CD4-positive, alpha-beta T cell treated with Interleukin-17A for 4 hours (primary cell): ENCODE results near the gene DCBLD1.
"Not testable (repeated sequence)": the region's sequence is repeated elsewhere in the genome, so short reads cannot be mapped to it uniquely, and the experiment has no call there.

Experiments
- DNase-seq: peaks from one replicate; pipeline ENCODE4 v3.0.0-alpha.2; 2020; ENCODE audit warnings: mixed read lengths

Gene DCBLD1

GRCh38 chr6:117503211-117503610 lies 20.7 kb downstream of the DCBLD1 start:
- DNase-seq: no peak

GRCh38 chr6:117504478-117505144 lies 22.1 kb downstream of the DCBLD1 start:
- no peak for DNase-seq

- DNase-seq: no peak
Measured at GRCh38 chr6:117505311-117505710, 22.8 kb downstream of the DCBLD1 start.

GRCh38 chr6:117506180-117506835 lies 23.8 kb downstream of the DCBLD1 start:
- no peak for DNase-seq

GRCh38 chr6:117506907-117507306 lies 24.4 kb downstream of the DCBLD1 start:
- DNase-seq: no peak

GRCh38 chr6:117508450-117508971 lies 26.0 kb downstream of the DCBLD1 start:
- DNase-seq: no peak

- no peak for DNase-seq
Measured at GRCh38 chr6:117509021-117509420, 26.5 kb downstream of the DCBLD1 start.

GRCh38 chr6:117512056-117512828 lies 29.8 kb downstream of the DCBLD1 start:
- no peak for DNase-seq

GRCh38 chr6:117512987-117513573 lies 30.6 kb downstream of the DCBLD1 start:
- no peak for DNase-seq

GRCh38 chr6:117513778-117514365 lies 31.4 kb downstream of the DCBLD1 start:
- DNase-seq: no peak

- DNase-seq: no peak
Measured at GRCh38 chr6:117514655-117515054, 32.2 kb downstream of the DCBLD1 start.

GRCh38 chr6:117515326-117515725 lies 32.9 kb downstream of the DCBLD1 start:
- no peak for DNase-seq

GRCh38 chr6:117517995-117518394 lies 35.5 kb downstream of the DCBLD1 start:
- DNase-seq: not testable (repeated sequence)

GRCh38 chr6:117518870-117519269 lies 36.4 kb downstream of the DCBLD1 start:
- DNase-seq: no peak

- DNase-seq: no peak
Measured at GRCh38 chr6:117520603-117521395, 38.3 kb downstream of the DCBLD1 start.

- DNase-seq: no peak
Measured at GRCh38 chr6:117521791-117522502, 39.5 kb downstream of the DCBLD1 start.

GRCh38 chr6:117525607-117526006 lies 43.1 kb downstream of the DCBLD1 start:
- no peak for DNase-seq

GRCh38 chr6:117530467-117531242 lies 48.2 kb downstream of the DCBLD1 start:
- DNase-seq: no peak

- no peak for DNase-seq
Measured at GRCh38 chr6:117531346-117531745, 48.9 kb downstream of the DCBLD1 start.
